Loucy (cell line): ENCODE results near the gene GDNF.

Experiments used
- CTCF ChIP-seq: fragments of 200-600 bp; sonication (generic); conservative IDR thresholded peaks from 2 replicates; pipeline ENCODE4 v1.5.1; 2014; ENCODE audit warnings: mild to moderate bottlenecking, antibody characterized with exemption, low read length
- EZH2phosphoT487 ChIP-seq: fragments of 200-600 bp; IDR thresholded peaks from 2 replicates; pipeline ENCODE4 v1.6.1; 2018; ENCODE audit warnings: antibody characterized with exemption, mild to moderate bottlenecking, moderate library complexity, borderline replicate concordance

GRCh38 chr5:37850226-37850865 is 10.5 kb upstream of the GDNF start:
- TF ChIP-seq CTCF (no peak), EZH2phosphoT487 (no peak)
